ENCODE data around the gene UFM1.

The UFM1 gene

GRCh38 chr13:38340624-38341023 lies 9.0 kb upstream of the UFM1 start:
- peaks cover 8% of the 10 kb centered on the region for H3K27me3 Mint-ChIP-seq (ENCODE audit: low read depth, poor library complexity)
- no peaks in the 10 kb centered on the region for H3K9me3 Mint-ChIP-seq
- no peak for DNase-seq
- TF ChIP-seq CTCF (IDR thresholded peaks at IDR 0.05): no peak
- H3K36me3 Mint-ChIP-seq (ENCODE audit: low read depth): no peaks in the 10 kb centered on the region
- H3K4me3 Mint-ChIP-seq: no peak overlapping the region
- no peak overlapping the region for H3K27ac Mint-ChIP-seq
- H3K4me1 Mint-ChIP-seq: no peaks in the 10 kb centered on the region

- TF ChIP-seq CTCF (IDR thresholded peaks at IDR 0.05): no peak
- peaks cover 9% of the 10 kb centered on the region for H3K27me3 Mint-ChIP-seq (ENCODE audit: low read depth, poor library complexity)
- no peaks in the 10 kb centered on the region for H3K4me1 Mint-ChIP-seq
- H3K27ac Mint-ChIP-seq: no peak overlapping the region
- DNase-seq: no peak
- no peaks in the 10 kb centered on the region for H3K36me3 Mint-ChIP-seq (ENCODE audit: low read depth)
- no peak overlapping the region for H3K4me3 Mint-ChIP-seq
- H3K9me3 Mint-ChIP-seq: no peaks in the 10 kb centered on the region
These were observed 8.4 kb upstream of the UFM1 start for GRCh38 chr13:38341149-38341692.

- Mint-ChIP-seq H3K9me3 (no peaks in the 10 kb centered on the region), H3K4me1 (peaks cover 26% of the 10 kb centered on the region), H3K4me3 (no peak overlapping the region), H3K36me3 (ENCODE audit: low read depth) (peaks cover 7% of the 10 kb centered on the region), H3K27me3 (ENCODE audit: low read depth, poor library complexity) (peaks cover 6% of the 10 kb centered on the region), H3K27ac (no peak overlapping the region)
- no peak for DNase-seq
- no peak for TF ChIP-seq CTCF (IDR thresholded peaks at IDR 0.05)
These were observed 2.9 kb upstream of the UFM1 start for GRCh38 chr13:38346764-38347163.

- no peak for TF ChIP-seq CTCF (IDR thresholded peaks at IDR 0.05)
- Mint-ChIP-seq H3K4me1 (peaks cover 30% of the 10 kb centered on the region), H3K27me3 (ENCODE audit: low read depth, poor library complexity) (peaks cover 6% of the 10 kb centered on the region), H3K9me3 (no peaks in the 10 kb centered on the region), H3K27ac (peak overlapping the region; percentile 98), H3K4me3 (peak overlapping the region; percentile 100), H3K36me3 (ENCODE audit: low read depth) (peaks cover 19% of the 10 kb centered on the region)
- peak; percentile 6 for DNase-seq
These were observed 726 bp upstream of the UFM1 start for GRCh38 chr13:38348861-38349389.

- no peak for TF ChIP-seq CTCF (IDR thresholded peaks at IDR 0.05)
- H3K4me3 Mint-ChIP-seq: peak overlapping the region; percentile 100
- H3K27me3 Mint-ChIP-seq (ENCODE audit: low read depth, poor library complexity): peaks cover 6% of the 10 kb centered on the region
- peaks cover 30% of the 10 kb centered on the region for H3K4me1 Mint-ChIP-seq
- peaks cover 23% of the 10 kb centered on the region for H3K36me3 Mint-ChIP-seq (ENCODE audit: low read depth)
- peak; percentile 51 for DNase-seq
- peak overlapping the region; percentile 98 for H3K27ac Mint-ChIP-seq
- H3K9me3 Mint-ChIP-seq: no peaks in the 10 kb centered on the region
These were observed 515 bp downstream of the UFM1 start for GRCh38 chr13:38350114-38350617.

- no peak for DNase-seq
- Mint-ChIP-seq H3K27me3 (ENCODE audit: low read depth, poor library complexity) (no peaks in the 10 kb centered on the region), H3K4me1 (peaks cover 16% of the 10 kb centered on the region), H3K36me3 (ENCODE audit: low read depth) (peaks cover 36% of the 10 kb centered on the region), H3K4me3 (no peak overlapping the region), H3K9me3 (no peaks in the 10 kb centered on the region), H3K27ac (no peak overlapping the region)
- no peak for TF ChIP-seq CTCF (IDR thresholded peaks at IDR 0.05)
These were observed 6.0 kb downstream of the UFM1 start for GRCh38 chr13:38355595-38356119.

All from nephron progenitor cell (in vitro differentiated cells).